DOHH2 (cell line): ENCODE results near the gene PALM3.
"Not testable (repeated sequence)": the region's sequence is repeated elsewhere in the genome, so short reads cannot be mapped to it uniquely, and the experiment has no call there.

ENCODE experiments used
- H3F3A ChIP-seq: fragments of 200-600 bp; sonication (generic), shearing (Covaris generic); 2 replicates; pipeline ENCODE4 v1.6.0; 2016; ENCODE audit warnings: antibody characterized with exemption, mild to moderate bottlenecking; ENCODE audit not compliant: control insufficient read depth, insufficient read depth
- H3K27ac ChIP-seq: fragments of 200-600 bp; sonication (generic); 2 replicates; pipeline ENCODE4 v1.5.1; 2014; ENCODE audit warnings: low read depth, mild to moderate bottlenecking, low read length, moderate library complexity
- H3K27me3 ChIP-seq: fragments of 200-600 bp; sonication (generic); 2 replicates; pipeline ENCODE4 v1.6.1; 2014; ENCODE audit warnings: mild to moderate bottlenecking, low read length, mixed read lengths; ENCODE audit not compliant: control insufficient read depth
- H3K36me3 ChIP-seq: fragments of 200-600 bp; sonication (generic); 2 replicates; pipeline ENCODE4 v1.6.1; 2014; ENCODE audit warnings: mild to moderate bottlenecking, low read length, moderate library complexity, mixed read lengths; ENCODE audit not compliant: control insufficient read depth
- H3K4me1 ChIP-seq: fragments of 200-600 bp; sonication (generic); 2 replicates; pipeline ENCODE4 v1.6.1; 2014; ENCODE audit warnings: mild to moderate bottlenecking, low read length, mixed read lengths; ENCODE audit not compliant: control insufficient read depth
- H3K4me2 ChIP-seq: fragments of 200-600 bp; sonication (generic); 2 replicates; pipeline ENCODE4 v1.6.0; 2014; ENCODE audit warnings: mild to moderate bottlenecking, low read length, moderate library complexity
- H3K4me3 ChIP-seq: fragments of 200-600 bp; sonication (generic); 2 replicates; pipeline ENCODE4 v1.5.1; 2014; ENCODE audit warnings: mild to moderate bottlenecking, low read length, mixed read lengths
- H3K79me2 ChIP-seq: fragments of 200-600 bp; sonication (generic); 2 replicates; pipeline ENCODE4 v1.6.1; 2014; ENCODE audit warnings: mild to moderate bottlenecking, low read length, mixed read lengths; ENCODE audit not compliant: control insufficient read depth
- H3K9me2 ChIP-seq: fragments of 200-600 bp; sonication (generic); replicated peaks from 2 replicates; pipeline ENCODE4 v1.6.1; 2014; ENCODE audit warnings: mild to moderate bottlenecking, low read length, mixed read lengths; ENCODE audit not compliant: control insufficient read depth
- H3K9me3 ChIP-seq: fragments of 200-600 bp; sonication (generic); 2 replicates; pipeline ENCODE4 v1.6.1; 2014; ENCODE audit warnings: antibody characterized with exemption, low read length, mixed read lengths; ENCODE audit not compliant: control insufficient read depth, insufficient read depth
- H4K20me1 ChIP-seq: fragments of 200-600 bp; sonication (generic); 2 replicates; pipeline ENCODE4 v1.6.0; 2014; ENCODE audit warnings: low read depth, mild to moderate bottlenecking, antibody characterized with exemption, low read length, moderate library complexity; ENCODE audit not compliant: control insufficient read depth, insufficient read depth
- CTCF ChIP-seq: fragments of 200-600 bp; sonication (generic); IDR thresholded peaks from one replicate; pipeline ENCODE4 v1.5.1; 2014; ENCODE audit warnings: antibody characterized with exemption, mild to moderate bottlenecking, low read depth, low read length; ENCODE audit not compliant: poor library complexity, severe bottlenecking
- EZH2phosphoT487 ChIP-seq: fragments of 200-600 bp; sonication (generic); IDR thresholded peaks from 2 replicates; pipeline ENCODE4 v1.6.1; 2017; ENCODE audit warnings: borderline replicate concordance, mild to moderate bottlenecking, antibody characterized with exemption, low read length, moderate library complexity, mixed read lengths

The PALM3 gene

GRCh38 chr19:14052470-14052869 lies 9.4 kb downstream of the PALM3 start:
- peaks cover 9% of the 10 kb centered on the region for H3K27me3 ChIP-seq
- H3K9me2 ChIP-seq: no peaks in the 10 kb centered on the region
- H3K4me1 ChIP-seq: no peaks in the 10 kb centered on the region
- H3F3A ChIP-seq: no peaks in the 10 kb centered on the region
- H3K4me3 ChIP-seq: no peak overlapping the region
- H3K9me3 ChIP-seq: peaks cover 3% of the 10 kb centered on the region; the same call in 1 of the 2 replicates
- no peaks in the 10 kb centered on the region for H4K20me1 ChIP-seq
- no peak overlapping the region for H3K27ac ChIP-seq
- TF ChIP-seq CTCF: no peak
- TF ChIP-seq EZH2phosphoT487: no peak
- H3K4me2 ChIP-seq: no peak overlapping the region
- peaks cover 10% of the 10 kb centered on the region for H3K36me3 ChIP-seq
- no peaks in the 10 kb centered on the region for H3K79me2 ChIP-seq

- H3K9me3 ChIP-seq: peaks cover 3% of the 10 kb centered on the region; the same call in 1 of the 2 replicates
- H4K20me1 ChIP-seq: no peaks in the 10 kb centered on the region
- H3K27me3 ChIP-seq: peaks cover 5% of the 10 kb centered on the region
- H3K4me3 ChIP-seq: no peak overlapping the region
- no peak overlapping the region for H3K4me2 ChIP-seq
- H3F3A ChIP-seq: no peaks in the 10 kb centered on the region
- H3K36me3 ChIP-seq: peaks cover 10% of the 10 kb centered on the region
- no peaks in the 10 kb centered on the region for H3K9me2 ChIP-seq
- no peak for TF ChIP-seq EZH2phosphoT487
- no peak for TF ChIP-seq CTCF
- no peak overlapping the region for H3K27ac ChIP-seq
- no peaks in the 10 kb centered on the region for H3K4me1 ChIP-seq
- H3K79me2 ChIP-seq: no peaks in the 10 kb centered on the region
These were observed 9.9 kb downstream of the PALM3 start for GRCh38 chr19:14051980-14052379.

- H3K4me1 ChIP-seq, H3K9me3 ChIP-seq, H3K27ac ChIP-seq, H3F3A ChIP-seq, H3K36me3 ChIP-seq, H3K27me3 ChIP-seq, H3K4me3 ChIP-seq, H3K9me2 ChIP-seq, H3K79me2 ChIP-seq, H3K4me2 ChIP-seq, H4K20me1 ChIP-seq: not testable (repeated sequence)
These were observed 10.9 kb downstream of the PALM3 start for GRCh38 chr19:14050961-14051360.

- Histone ChIP-seq H3K27me3 (no peaks in the 10 kb centered on the region), H3K9me3 (peaks cover 3% of the 10 kb centered on the region; the same call in 1 of the 2 replicates), H3K79me2 (no peaks in the 10 kb centered on the region), H3K9me2 (no peaks in the 10 kb centered on the region), H3K4me1 (no peaks in the 10 kb centered on the region), H3F3A (no peaks in the 10 kb centered on the region), H3K36me3 (peaks cover 10% of the 10 kb centered on the region), H3K27ac (no peak overlapping the region), H4K20me1 (no peaks in the 10 kb centered on the region), H3K4me3 (no peak overlapping the region), H3K4me2 (no peak overlapping the region)
- TF ChIP-seq EZH2phosphoT487 (no peak), CTCF (no peak)
These were observed 11.4 kb downstream of the PALM3 start for GRCh38 chr19:14050512-14050911.
